ENCODE measurements around the gene GSX2.
"Not testable (repeated sequence)": the region's sequence is repeated elsewhere in the genome, so short reads cannot be mapped to it uniquely, and the experiment has no call there.

The GSX2 gene

DNA sequence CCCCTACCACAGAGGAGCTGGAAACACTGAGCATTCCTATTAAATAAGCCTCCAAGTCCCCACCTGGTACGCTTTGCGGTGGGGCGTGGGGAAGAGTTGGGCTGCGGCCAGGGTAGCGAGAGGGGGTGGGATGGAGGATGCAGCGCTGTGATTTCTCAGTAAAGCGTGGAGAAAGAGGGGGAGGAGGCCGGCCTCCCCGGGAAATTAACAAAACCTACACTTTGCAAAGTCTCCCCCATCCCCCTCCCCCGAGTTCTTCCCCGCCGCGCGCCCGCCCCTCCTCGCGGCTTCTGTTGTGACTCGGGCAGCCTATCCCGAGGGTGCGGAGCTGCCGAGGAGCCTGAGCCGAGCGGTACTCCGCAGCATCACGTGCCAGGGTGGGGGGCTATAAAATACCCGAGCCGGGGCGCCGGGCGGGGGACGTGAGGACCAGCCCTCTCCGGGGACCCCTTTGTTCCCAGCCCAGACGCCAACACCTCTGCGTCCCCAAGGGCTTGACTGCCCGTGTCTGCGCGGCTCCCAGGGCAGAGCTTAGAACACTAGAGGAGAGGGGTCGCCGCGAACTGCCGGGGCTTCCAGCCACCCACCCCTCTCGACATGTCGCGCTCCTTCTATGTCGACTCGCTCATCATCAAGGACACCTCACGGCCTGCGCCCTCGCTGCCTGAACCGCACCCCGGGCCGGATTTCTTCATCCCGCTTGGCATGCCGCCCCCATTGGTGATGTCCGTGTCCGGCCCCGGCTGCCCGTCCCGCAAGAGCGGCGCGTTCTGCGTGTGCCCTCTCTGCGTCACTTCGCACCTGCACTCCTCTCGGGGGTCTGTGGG is at the start of gene GSX2:
TSS of gene GSX2 (plus strand) at position 416 of the 827 bp plus-strand sequence. CDS start at position 598, 182 bp downstream.
- no peak for DNase-seq

DNA sequence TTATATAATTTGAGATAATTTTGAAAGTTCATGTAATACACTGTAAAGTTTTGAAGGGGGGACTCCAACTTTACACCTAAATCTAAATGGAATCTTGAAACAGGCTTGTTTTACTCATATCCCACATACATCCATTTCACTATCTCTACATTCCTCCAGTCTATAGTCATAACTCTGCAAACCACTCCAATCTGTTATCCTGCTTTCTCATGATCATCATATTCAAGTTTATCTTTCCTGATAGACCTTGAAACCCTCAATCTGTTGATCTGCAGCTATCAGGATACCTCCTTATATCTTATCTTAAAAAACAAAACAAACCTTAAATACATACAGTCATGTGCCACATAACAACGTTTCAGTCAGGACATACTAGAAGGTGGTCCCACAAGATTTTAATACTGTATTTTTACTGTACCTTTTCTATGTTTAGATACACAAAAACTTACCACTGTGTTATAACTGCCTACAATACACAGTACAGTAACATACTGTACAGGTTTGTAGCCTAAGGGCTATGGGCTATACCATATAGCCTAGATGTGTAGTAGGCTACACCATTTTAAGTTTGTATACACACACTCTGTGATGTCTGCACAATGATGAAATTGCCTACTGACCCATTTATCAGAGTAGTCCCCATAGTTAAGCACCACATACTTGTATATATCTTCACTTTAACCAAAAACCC is 49.6 kb upstream of the GSX2 start:
- DNase-seq = no peak

DNA sequence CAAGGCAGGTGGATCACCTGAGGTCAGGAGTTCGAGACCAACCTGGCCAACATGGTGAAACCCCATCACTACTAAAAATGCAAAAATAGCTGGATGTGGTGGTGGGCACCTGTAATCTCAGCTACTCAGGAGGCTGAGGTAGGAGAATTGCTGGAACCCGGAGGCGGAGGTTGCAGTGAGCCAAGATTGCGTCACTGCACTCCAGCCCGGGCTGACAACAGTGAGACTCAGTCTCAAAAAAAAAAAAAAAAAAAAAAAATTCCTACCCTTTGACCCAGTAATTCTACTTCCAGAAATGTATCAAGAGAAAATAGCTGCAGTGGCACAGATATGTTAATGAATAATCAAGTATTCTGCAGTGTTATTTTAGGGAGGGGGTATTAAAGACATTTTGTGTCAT is 46.6 kb upstream of the GSX2 start:
- DNase-seq = not testable (repeated sequence)

DNA sequence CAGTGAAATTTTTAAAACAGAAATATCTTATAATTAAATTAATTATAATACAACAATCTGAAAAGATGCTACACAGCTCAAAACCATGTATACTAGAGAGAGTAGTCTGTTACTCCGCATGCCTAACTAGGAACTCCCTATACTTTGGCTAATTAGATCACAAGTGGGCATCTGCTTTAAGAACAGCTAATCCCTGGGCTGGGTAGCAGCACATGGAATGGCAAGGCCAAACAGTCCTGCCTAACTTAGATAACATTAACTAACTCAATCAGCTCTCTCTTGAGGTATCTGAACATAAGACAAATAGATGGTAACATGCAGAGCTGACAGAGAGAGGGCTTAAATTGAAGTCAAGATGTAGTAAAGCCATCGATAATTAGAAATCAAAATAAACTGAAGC is 45.5 kb upstream of the GSX2 start:
- DNase-seq = no peak

DNA sequence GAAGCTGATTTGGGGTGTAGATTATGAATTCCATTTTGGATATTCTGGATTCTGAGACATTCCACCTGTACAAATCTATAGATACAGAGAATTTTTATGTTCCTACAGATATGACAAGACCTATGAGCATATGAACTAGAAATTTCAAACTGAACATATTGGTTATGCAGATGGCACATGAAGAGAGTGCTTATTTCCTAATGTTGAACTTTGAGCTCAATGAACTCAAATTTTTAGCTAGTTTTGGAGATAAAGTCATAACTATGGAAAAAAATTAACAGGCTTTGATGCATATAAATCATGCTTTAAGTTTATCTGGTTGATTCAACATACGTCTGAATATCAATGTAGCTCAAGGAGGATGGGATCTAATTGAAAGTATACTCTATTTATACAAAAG is 44.5 kb upstream of the GSX2 start:
- DNase-seq = no peak

DNA sequence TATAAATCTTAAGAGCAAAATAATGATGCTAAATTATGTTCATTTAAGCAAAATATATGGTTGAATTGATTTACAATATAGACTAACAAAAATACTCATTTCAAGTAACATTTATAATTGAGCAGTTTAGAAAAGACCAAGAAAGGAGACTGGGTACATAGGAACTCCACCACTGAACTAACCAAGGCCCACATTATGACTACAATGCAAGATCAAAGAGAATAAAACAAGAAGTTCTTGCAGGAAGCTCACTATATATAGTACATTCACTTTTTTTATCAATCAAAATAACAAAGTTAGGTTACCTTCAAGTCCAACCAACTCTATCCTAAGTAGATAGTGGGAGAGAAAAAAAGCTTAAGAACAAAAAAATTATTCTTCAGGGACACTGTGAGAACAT is 43.6 kb upstream of the GSX2 start:
- no peak for DNase-seq

DNA sequence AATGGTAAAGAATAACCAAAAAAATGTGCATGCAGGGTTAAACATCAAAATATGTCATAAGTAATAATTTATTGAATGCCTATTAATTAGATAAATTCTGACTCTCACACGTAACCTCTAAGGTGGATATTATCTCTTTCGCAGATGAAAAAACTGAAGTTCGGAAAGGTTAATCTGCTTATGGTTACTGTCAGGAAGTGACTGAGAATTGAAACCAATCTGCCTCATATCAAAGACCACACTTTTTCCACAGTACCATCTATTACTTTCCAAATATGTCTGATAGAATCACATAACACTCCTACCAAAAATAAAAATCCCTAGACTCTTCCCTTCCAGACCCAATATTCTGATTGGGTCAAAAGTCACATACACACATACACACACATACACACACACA is 41.8 kb upstream of the GSX2 start:
- no peak for DNase-seq

DNA sequence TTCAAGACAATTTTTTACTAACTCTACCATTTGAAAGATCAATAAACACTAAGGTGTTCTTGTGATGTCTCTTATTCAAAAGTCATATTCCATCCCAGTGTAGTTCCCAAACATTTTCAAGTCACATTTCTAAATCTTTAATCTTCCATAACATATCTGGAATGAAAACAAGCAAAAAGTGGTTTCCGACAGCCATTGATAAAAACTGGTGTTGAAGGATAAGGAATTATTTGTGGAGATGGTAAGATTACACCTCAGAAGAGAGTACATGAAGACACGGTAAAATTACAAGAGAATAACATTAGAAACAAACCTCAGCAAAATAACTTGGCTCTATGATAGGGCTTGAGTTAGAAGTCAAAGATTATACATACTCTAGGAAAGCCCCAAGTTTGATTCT is 39.8 kb upstream of the GSX2 start:
- no peak for DNase-seq

DNA sequence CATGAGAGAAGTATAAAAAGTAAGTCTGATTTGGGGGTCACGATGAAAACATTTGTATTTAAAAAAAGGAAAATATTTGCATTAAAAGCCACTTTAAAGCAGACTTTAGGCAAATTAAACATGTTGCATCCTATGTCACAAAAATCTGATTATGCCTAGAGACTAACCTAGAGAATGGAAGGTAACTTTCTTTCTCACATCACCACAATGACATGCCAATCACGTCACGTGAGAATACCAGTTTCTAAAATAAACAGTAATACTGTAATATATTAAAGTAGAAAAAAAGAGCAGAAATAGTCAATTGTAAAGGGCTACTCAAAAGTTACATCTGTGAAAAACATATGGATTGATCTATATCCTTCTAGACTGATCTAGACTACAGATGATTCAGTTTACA is 38.9 kb upstream of the GSX2 start:
- no peak for DNase-seq

DNA sequence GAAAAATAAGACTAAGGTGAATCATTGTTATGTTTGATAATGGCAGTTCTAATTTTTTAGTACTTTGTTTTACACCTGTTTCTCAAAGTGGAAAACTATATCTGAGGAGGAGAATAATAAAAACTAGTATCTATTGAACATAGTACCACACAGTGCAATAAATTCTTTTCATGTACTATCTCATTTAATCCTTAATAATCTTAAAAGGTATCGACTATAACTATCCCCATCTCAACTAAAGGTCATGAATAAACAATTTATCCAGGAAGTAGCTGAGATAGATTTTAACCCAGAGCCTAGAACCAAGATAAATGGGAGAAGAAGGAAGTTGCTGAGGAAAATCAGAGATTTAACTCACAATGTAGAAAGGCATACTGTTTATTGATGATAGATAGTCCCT is 38.1 kb upstream of the GSX2 start:
- no peak for DNase-seq

DNA sequence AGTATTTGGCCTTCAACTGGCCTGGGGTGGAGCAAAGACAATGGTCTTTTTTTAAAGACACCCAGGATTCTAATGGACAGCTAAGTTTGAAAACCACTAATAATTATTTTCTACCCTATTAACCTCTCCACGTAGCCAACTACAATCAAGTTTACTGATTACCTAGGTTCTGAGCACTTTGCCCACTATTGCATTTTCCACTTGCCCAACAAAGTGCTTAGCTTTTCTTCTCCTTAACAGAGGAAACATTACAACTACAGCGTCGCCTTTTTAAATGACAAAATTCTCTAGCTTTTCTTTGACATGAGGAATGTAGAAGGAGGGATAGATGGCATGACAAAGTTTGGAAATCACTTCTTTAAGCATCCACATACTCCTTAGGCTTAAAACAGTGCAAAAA is 37.6 kb upstream of the GSX2 start:
- no peak for DNase-seq

DNA sequence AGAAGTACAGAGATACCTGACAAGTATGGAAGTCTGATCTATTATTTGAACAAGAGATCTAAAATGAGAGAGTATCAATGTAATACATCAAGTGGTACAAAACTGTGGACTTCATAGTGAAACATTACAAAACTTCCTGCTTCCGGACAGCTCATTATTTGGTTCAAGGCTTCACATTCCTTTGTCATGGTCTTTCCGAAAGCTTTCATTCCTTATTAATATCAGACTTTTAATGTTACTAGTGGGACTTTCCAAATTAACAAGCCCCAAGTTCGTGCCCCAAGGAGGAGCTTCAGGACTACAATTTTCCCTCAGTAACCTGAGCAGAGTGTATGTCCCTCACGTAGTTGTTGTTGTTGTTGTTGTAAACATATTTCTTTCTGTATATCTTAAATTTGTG is 36.7 kb upstream of the GSX2 start:
- DNase-seq = peak; percentile 11

DNA sequence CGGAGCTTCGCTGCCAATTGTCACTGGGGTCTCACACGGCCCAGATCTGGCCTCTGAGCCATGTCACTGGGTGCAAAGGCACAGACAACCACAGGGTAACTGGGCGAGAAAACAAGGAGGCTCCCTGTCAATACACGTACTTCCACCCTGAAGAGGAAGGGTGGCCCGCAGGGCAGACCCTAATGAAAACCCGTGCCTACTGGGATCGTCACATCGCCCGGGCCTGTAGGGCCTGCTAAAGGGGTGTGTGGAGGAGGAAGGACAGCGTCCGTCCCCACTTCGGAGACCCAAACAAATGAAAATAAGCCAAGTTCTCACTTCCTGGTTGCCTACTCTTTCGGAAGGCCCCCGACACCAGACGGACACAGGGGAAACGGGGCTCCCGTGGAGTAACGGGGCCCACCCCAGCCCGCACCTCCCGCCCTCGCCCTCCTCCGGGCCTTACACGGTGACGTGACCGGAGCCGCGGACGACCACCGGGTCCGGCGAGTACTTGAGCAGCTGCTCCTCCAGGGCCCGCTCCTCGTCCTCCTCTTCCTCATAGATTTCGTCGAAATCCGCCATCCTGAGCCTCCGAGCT is 36.1 kb upstream of the GSX2 start:
- DNase-seq = peak; percentile 20

DNA sequence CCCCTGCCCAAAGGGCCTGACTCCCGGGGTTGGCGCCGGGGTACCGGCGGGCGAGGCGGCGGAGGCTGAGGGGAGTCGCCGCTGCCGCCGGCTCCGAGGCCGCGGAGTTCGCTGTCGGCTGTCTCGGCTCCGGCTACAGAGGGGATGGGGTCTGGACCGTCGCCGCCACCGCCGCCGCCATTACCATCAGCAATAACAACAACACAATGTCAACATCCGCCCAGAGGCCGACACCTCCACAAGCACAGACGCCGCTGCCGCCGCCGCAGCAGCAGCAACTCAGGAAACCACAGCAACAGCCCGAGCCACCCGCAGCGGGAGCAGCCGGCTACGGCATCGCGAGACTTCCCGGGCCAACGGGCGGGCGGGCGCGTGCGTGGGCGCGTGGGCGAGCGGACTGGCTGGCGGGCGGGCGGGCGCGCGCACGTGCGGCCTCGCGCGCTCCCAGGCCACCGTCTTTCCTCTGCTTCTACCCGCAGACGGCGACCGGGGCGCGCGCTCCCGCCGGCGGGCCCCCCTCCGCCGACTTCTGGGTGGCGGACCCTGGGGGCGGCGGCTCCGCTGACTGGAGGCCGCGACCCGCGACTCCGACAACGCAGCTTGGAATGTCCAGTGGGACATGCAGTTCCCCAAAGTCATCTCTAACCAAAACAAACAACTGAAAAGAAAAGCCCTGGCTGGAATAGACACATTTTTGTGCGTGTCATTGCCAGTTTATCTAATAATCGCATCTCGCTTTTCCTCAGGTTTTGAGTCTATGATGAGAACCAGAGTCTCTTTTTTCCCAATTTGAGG is 35.4 kb upstream of the GSX2 start, which contains the start of gene CHIC2:
TSS of gene CHIC2 (minus strand) at position 289 of the 795 bp plus-strand sequence. CDS start 305 bp downstream, outside the sequence.
- DNase-seq = peak; percentile 83

DNA sequence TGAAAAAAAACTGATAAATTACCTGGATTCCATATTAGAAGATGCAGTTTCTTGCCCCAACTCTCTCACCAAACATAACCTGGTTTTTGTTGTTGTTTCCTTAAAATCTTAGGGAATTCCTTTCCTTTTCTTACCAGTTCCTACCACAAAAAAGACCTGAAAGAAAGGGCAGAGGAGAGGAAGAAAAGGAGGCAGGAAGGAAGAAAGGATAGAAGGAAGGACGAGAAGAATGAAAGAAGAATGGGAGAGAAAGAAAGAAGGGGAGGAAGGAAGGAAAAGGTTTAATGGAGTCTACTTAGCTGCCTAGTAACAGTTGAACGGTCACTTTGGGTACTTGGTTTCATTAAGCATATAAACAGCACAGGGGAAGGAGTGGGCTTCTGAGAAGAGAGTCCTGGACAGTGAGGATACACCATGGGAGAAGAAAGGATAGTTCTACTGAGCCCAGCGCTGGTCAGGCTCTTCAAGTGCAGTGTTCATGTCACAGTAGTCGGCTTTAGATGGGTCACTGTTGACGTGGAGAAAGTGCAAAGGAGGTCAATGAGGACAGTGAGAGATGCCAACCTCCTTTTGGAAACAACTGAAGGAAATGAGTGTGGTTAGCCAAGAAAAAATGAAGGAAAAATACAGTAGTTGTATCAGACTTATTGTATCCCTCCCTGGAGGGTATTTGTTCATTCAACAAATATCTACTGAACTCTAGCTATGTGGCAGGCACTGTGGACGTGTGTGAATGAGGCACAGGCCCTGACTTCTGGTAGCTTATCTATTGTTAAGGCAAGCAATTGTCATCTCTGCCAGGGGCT is 34.5 kb upstream of the GSX2 start:
- DNase-seq = no peak

DNA sequence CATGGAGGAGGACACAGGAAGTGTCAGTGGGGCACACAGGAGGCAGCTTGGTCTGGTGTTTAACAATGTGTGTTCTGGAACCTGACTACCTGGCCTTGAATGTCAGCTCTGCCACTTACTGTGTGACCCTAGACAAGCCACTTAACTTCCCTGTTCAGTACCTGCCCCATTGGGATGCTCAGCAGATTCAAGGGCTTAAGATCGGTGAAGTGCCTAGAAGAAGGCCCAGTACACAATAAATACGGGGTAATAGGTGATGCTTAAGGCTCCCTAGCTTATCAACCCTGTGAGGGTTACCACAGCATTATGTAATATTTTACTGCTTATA is 33.9 kb upstream of the GSX2 start:
- no peak for DNase-seq

DNA sequence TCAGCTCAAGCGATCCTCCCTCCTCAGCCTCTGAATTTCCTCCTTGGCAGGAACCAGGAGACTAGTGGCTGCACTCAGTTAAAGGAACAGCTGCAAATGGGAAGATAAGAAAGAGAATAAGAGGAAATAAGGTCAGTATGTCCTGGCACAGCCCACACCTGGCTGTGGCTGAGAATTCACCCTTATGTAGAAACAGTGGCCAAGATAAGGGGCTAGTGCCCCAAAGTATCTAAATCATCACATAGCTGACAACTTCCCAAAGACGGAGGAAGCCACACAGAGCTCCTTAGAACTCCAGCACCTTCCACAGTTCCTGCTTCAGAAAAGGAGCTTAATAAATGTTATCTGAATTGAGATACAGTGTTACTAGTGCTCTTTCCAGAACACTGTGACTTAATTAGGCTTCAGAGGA is 33.2 kb upstream of the GSX2 start:
- no peak for DNase-seq

DNA sequence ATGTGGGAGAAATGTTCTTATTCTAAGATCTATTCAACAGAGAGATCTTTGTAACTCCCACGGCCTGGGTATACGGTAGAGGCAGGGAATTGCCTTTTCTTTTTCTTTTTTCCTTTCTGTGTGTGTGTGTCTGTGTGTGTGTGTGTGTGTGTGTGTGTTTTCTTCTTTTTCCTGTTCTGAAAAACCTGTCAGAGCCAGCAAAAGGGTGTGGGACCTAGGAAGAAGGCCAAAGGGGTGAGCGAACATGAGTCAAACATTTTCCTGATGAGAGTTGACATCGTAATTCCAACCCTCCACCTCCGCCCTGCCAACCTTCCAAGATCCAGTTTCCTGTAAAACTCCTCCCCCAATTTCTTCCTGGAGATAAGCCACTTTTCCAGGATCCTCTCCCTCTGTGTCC is 32.8 kb upstream of the GSX2 start:
- no peak for DNase-seq

DNA sequence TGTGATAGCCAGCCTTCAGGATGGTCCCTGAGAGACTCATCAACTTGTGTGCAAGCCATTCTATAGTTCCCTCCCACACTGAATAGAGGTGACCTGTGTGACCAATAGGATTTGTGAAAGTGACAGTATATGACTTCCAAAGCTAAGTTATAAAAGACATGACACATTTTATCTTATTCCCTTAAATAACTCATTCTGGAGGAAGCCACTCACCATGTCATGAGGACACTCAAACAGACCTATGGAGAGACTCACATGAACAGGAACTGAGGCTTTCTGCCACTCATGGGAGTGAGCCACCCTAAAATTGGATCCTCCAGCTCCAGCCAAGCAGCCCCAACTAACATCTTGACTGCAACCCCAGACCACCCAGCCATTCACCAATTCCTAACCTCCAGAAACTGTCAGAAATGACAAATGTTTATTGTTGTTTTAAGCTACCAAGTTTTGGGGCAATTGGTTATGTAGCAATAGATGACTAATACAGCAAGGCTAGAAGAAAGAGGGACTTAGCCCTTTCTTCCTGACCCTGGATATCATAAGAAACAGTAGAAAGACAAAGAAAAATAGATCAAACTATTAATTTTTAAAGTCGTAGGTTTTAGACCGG is 26.6 kb upstream of the GSX2 start:
- no peak for DNase-seq

DNA sequence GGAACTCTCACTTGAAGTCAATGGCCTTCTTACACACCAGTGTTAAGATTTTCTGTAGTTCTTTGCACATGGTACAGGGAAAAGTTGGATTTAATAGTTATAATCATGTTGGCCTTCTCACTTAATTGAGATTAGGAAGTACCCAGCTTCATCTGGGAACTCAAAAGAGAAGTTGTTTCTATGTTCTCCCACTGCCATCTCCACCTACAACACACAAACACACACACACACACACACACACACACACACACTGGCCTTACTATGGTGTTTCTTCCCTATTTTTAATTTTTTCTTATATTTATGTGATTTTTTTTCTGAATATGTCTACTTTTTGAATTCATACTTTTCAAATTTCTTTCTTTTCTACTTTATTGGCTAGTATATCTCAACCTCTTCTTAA is 25.6 kb upstream of the GSX2 start:
- DNase-seq = no peak

DNA sequence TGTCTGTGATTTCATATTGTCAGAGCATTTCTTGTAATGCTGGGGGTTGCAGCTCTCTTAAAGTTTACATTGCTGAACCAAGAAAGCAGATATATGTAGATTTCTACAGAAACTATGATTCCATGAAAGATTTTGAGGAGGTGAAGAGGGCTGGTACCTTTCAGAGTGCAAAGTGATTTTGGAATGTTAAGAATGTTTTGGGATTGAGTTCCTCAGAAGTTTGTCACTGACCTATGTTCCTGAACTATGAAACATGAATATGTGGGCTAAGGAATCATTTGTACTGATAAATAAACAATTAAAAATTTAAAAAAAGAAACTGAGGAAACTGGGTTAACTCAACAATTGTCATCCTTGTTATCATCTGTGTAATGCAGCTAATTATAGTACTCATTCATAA is 23.3 kb upstream of the GSX2 start:
- DNase-seq = no peak

DNA sequence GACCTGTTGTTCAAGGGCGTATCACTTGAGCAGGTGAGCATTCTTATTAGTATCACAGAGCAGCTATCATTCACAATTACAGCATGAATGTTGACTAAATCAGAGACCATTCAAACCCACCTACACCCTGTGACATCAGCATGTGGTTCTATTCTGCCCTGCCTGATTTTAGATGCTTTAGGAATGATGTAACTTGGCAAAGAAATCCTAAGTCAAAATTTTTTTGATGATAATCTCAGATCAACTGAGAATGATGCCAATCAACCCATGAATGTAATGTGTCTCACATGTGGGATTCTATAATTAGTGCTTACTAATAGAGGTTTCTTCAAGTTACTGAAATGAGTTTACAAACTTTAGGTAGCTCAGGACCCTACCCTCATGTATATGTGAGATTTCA is 22.2 kb upstream of the GSX2 start:
- DNase-seq = no peak

Data from midbrain (tissue), 1 donor.